Measurements from ENCODE around the gene HOXD8.

The HOXD8 gene

GRCh38 chr2:176160986-176161824 is 31.7 kb downstream of the HOXD8 start:
- no peak for DNase-seq

- DNase-seq = no peak
Measured at GRCh38 chr2:176161825-176162626, 32.5 kb downstream of the HOXD8 start.

GRCh38 chr2:176162911-176163671 is 33.6 kb downstream of the HOXD8 start:
- no peak for DNase-seq

DNA sequence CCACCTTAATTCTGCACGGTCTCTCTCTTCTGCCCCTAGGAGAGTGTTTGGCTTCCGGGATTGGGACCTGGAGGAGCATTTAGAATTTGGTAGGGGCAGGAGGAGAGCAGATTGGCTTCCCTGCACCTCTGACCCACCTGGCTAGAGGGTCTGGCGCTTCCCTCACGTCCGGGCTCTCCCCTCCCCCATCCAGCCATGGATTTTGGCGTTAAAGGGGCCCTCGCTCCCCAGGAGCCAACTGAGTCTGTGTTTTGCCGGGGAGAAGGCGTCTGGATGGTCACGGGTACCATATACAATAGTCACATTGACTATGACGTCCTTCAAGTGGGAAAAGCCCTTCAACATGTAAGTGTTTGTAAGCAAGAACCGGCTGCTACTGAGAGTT is 34.2 kb downstream of the HOXD8 start:
- no peak for DNase-seq

DNA sequence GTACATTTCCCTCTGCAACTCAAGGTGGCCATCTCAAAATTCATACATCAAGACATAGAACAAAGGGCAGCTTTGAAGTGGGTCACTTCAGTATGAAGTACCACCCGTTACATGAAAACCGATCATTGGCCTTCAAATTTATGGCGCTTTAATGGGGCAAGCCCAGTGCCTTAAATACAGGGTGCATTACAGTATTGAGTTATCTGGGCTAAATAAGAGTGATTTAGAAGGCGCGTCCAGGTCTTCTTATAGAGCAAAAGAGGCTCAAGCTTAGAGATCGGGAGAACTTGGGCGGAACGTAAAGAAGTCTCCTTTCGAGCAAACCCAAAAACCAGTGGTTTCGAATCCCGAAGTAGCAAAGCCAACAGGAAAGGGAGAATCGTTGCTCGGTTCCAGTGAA is 34.7 kb downstream of the HOXD8 start:
- DNase-seq = no peak

DNA sequence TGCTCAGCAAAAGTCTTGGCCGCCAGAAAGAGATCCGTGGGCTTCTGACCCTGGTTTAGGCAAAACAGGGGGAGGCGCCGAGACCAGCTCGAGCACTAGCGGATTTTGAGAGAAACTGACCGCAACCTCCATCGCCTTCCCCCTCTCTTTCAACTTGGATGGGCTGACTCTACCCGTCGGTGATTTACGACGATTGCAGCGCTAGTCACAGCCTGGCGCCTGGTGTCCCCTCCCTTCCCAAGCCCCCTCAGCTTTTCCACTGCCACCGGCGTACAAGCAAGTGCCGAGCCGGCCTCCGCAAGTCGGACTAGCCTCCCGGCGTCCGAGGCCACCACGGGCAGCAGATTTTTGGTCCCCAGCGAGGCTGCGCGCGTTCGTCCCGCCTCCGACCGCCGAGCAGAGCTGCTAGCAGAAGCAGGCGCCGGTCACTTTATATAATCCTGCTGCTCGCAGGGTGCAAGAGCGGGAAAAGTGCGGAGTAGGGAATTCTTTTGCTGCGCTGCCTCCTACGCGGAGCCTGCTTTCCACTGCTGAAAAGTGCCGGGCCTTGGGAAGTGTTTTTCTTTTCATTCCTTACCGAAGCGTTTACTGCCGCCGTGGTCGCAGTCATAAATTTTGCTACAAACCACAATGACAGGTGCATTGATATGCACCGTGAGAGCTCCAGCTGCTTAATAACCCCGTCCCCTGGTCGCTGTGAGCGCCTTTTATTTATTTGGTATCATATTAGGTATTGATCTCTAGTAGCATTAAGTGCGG is 35.3 kb downstream of the HOXD8 start:
- no peak for DNase-seq

- DNase-seq = no peak
Measured at GRCh38 chr2:176165370-176166050, 36.0 kb downstream of the HOXD8 start.

GRCh38 chr2:176166272-176166671 is 36.8 kb downstream of the HOXD8 start:
- DNase-seq = no peak

DNA sequence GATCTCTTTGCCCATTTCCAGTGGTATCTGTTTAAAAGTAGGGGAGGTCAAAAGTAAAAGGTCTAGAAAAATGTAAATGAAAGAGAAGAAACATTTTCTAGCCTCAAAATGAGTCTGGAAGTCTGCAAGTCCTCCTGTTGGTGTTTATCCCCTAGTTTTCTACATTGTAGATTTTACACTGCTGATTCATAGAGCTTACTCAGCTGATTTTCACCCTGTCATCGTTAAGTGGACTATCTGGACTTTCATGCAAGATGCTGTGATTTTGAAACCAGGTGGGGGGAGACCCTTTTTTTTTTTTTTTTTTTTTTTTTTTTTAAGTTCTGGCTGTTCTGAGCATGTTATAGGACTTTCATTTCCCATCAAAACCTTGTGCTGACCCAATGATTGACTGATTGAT is 37.9 kb downstream of the HOXD8 start:
- DNase-seq = no peak

DNA sequence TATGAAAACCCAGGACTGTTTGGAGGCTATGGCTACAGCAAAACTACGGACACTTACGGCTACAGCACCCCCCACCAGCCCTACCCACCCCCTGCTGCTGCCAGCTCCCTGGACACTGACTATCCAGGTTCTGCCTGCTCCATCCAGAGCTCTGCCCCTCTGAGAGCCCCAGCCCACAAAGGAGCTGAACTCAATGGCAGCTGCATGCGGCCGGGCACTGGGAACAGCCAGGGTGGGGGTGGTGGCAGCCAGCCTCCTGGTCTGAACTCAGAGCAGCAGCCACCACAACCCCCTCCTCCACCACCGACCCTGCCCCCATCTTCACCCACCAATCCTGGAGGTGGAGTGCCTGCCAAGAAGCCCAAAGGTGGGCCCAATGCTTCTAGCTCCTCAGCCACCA is 39.7 kb downstream of the HOXD8 start:
- no peak for DNase-seq

DNA sequence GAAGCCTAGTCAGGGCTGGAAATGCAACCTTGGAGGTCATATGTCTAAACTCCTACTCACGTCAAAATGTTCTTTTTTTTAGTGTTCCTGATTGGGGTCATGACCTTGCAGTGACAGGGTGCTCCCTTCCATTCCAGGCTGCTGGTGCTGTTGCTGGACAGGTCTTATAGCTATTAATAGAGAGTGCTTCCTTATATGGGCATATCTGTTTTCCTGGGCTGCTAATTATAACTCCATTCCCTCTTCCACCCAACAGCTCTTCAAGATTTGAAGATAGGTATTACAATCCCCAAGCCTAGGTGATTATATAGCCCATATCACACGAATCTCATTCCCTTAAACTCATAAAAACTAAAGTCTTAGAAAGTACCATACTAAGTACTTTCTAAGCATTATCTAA is 40.2 kb downstream of the HOXD8 start:
- DNase-seq = no peak

DNA sequence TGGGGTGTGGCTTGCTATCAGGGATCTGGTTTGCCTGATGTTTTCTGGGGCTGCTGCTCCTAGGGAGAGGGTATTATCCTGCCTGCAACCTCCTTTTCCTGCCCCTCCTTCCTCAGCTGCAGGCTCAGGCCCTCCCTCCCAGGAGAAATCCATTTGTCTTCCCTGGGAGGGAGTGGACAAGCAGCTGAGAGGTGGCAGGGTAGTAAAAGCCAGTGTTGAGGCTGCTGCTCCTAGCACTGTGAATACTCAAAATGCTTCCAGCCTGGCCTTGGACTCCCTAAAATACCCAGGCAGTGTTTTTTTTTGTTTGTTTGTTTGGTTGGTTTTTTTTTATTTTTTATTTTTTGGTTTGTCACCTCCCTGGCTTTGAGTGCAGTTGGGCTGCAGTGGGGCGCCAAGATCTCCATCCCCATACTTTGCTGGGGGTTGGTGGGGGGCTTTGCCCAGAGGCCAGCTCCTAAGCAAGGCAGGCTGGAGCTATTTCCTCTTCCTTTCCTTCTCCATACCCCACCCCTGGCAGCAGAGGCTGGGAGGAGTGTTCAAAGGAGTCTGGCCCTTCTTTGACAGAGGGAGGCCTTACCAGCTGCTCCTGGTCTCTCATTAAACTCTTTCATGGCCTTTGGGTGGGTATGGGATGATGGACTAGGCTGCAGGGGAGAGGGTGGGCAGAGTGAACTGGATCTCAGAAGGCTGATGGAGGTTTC is 41.2 kb downstream of the HOXD8 start:
- no peak for DNase-seq

DNA sequence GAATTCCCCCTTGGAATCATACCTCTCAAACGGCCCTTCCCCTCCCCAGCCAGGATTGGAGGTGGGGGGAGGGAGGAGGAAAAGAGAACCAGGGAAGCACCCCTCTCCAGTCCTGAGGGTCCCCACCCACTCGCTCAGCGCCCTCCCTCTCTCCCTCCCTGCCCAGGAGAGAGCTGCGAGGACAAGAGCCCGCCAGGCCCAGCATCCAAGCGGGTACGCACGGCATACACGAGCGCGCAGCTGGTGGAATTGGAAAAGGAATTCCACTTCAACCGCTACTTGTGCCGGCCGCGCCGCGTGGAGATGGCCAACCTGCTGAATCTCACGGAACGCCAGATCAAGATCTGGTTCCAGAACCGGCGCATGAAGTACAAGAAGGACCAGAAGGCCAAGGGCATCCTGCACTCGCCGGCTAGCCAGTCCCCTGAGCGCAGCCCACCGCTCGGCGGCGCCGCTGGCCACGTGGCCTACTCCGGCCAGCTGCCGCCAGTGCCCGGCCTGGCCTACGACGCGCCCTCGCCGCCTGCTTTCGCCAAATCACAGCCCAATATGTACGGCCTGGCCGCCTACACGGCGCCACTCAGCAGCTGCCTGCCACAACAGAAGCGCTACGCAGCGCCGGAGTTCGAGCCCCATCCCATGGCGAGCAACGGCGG is 42.0 kb downstream of the HOXD8 start:
- no peak for DNase-seq

DNA sequence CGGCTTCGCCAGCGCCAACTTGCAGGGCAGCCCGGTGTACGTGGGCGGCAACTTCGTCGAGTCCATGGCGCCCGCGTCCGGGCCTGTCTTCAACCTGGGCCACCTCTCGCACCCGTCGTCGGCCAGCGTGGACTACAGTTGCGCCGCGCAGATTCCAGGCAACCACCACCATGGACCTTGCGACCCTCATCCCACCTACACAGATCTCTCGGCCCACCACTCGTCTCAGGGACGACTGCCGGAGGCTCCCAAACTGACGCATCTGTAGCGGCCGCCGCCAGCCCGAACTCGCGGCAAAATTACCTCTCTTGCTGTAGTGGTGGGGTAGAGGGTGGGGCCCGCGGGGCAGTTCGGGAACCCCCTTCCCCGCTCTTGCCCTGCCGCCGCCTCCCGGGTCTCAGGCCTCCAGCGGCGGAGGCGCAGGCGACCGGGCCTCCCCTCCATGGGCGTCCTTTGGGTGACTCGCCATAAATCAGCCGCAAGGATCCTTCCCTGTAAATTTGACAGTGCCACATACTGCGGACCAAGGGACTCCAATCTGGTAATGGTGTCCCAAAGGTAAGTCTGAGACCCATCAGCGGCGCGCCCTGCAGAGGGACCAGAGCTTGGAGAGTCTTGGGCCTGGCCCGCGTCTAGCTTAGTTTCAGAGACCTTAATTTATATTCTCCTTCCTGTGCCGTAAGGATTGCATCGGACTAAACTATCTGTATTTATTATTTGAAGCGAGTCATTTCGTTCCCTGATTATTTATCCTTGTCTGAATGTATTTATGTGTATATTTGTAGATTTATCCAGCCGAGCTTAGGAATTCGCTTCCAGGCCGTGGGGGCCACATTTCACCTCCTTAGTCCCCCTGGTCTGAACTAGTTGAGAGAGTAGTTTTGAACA is 42.7 kb downstream of the HOXD8 start:
- no peak for DNase-seq

- no peak for DNase-seq
Measured at GRCh38 chr2:176172895-176173566, 43.5 kb downstream of the HOXD8 start.

GRCh38 chr2:176173567-176174381 is 44.3 kb downstream of the HOXD8 start:
- no peak for DNase-seq

GRCh38 chr2:176174382-176174823 is 44.9 kb downstream of the HOXD8 start:
- DNase-seq = no peak

Data from stimulated activated CD4-positive, alpha-beta T cell treated with anti-CD3 and anti-CD28 coated beads, Interleukin-15, amount 100 ng/mL, for 24 hours (primary cell).